Measurements from ENCODE around the gene EHD1.

DNA sequence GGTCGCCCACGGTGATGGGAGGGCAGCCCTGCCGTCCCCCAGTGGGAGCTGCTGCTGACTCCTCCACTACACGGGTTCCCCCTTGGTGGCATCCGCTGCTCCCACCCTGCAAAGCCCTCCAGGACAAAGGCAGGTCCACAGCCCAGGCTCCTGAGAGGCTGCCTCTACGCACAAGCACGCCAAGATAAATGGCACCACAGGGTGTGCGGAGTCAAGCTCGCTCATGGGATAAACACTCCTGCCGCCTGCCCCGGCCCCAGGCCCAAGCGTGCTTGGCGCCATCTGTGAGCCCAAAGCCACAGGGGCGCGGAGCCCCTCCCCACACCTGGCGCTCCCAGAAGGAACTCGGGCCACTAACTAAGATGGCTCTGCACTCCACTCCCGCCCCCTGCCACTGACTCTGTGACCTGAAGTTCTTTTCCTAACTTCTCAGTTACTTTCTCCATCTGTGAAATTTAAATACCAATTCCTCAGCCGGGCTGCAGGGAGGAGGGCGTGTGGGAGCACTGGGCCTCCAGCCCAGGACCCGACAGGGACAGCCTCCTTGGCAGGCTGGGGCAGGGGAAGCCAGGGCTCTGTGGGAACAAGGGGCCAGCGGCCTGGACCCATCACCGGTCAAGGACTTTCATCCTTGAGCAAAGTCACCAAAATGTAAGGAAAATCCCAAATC is 14.9 kb downstream of the EHD1 start:
- TF ChIP-seq CTCF (IDR thresholded peaks at IDR 0.05) (no peak), POLR2A (IDR thresholded peaks at IDR 0.05) (no peak), EP300 (IDR thresholded peaks at IDR 0.05) (peak in 1 of 2 donors; percentile 3)
